GM12892 (cell line): ENCODE data around the gene SYT8.

Experiments
- POLR2A ChIP-seq: IDR thresholded peaks from 2 replicates; pipeline ENCODE4 v1.6.1; 2011; ENCODE audit warnings: low read depth, low read length, control low read depth
- POLR2AphosphoS5 ChIP-seq: IDR thresholded peaks from 2 replicates; pipeline ENCODE4 v1.6.1; 2011; ENCODE audit warnings: low read depth, low read length, control low read depth

DNA sequence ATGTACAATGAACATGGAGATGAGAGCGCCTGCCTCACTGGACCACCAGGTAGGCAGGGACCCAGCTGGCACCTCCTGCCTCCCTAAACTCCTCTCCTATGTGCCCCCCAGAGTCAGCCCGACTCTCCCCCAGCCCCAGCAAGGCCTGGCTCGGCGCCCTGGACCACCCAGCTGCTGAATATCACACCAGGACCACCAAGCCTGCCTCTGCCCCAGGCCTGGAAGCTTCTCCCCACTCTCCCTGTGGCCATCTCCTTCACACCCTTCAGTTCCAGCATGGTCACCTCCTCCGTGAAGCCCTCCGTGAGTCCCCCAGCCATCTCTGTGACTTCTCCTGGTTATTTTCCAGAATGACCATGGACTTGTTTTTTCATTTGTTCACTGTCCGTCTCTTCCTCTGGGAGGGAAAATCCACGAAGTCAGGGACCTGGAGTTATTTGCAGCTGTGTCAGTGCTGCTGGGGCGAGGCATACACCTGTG is 11.7 kb downstream of the SYT8 start:
- TF ChIP-seq POLR2AphosphoS5 (no peak), POLR2A (no peak)
